SK-N-MC (cell line): Measurements from ENCODE around the gene BABAM2.

ENCODE experiments used
- EZH2 ChIP-seq: fragments of 200-600 bp; sonication (generic); IDR thresholded peaks from one replicate; pipeline ENCODE4 v1.6.1; 2017; ENCODE audit warnings: antibody characterized with exemption
- POLR2AphosphoS5 ChIP-seq: IDR thresholded peaks from 2 replicates; pipeline ENCODE4 v1.6.1; 2012; ENCODE audit warnings: mild to moderate bottlenecking, low read depth, low read length, borderline replicate concordance

DNA sequence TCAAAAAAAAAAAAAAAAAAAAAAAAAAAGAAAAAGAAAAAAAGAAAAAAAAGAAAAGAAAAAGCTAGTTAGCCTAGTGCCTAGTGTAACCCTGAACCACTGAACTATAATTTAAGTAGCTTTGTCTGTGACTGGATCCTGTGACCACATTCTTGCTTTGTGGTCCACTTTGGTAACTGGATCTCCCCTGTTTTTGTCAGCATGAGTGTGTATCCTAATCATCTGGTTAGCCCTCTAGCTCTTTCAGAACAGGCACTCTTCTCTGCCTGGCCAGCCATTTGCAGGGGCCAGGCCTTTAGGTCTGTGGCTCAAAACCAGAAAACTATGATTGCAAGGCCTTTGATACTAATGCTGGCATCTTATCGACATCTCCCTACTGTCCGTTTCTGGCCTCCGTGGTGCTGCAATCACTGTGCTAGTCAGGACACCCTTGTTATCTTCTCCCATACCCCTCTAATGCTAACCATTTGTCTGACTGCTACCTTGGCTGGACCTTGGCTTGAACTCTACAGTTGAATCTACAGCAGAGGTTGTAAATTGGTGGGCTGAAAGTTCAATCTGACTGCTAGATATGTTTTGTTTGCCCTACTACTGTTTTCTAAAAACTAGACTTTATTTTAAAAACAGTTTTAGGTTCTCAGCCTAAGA lies 40.8 kb upstream of the BABAM2 start:
- TF ChIP-seq EZH2 (no peak), POLR2AphosphoS5 (no peak)
